ENCODE results near the gene XRCC3.

Gene XRCC3

GRCh38 chr14:103708750-103709187 lies 6.5 kb downstream of the XRCC3 start:
- no peaks in the 10 kb centered on the region for H3K9me3 ChIP-seq (ENCODE audit: insufficient read depth, low read depth, low read length)

GRCh38 chr14:103707329-103708263 lies 7.7 kb downstream of the XRCC3 start:
- Histone ChIP-seq H3K9me3 (ENCODE audit: insufficient read depth, low read depth, low read length) (no peaks in the 10 kb centered on the region), H3K4me2 (ENCODE audit: low read length) (no peak overlapping the region), H2BK120ac (ENCODE audit: insufficient read depth, low read length, poor library complexity) (no peak overlapping the region), H3K23ac (ENCODE audit: low read length) (no peak overlapping the region), H3K27ac (ENCODE audit: low read depth, low read length) (no peak overlapping the region), H3K18ac (ENCODE audit: low read length) (no peak overlapping the region), H3K79me1 (ENCODE audit: low read length) (no peaks in the 10 kb centered on the region), H4K12ac (ENCODE audit: low read depth, low read length) (peak overlapping the region; percentile 3), H3K27me3 (ENCODE audit: insufficient read depth, low read length) (no peaks in the 10 kb centered on the region), H2AK5ac (ENCODE audit: low read length) (no peak overlapping the region), H4K91ac (ENCODE audit: low read depth, low read length) (no peak overlapping the region), H3K4me3 (ENCODE audit: low read depth, low read length) (no peak overlapping the region), H3K4me1 (ENCODE audit: control insufficient read depth in 1 of 2, insufficient read depth in 2 of 2, low read length in 2 of 2) (peaks cover 0 to 5% of the 10 kb centered on the region in 2 experiments), H3K79me2 (ENCODE audit: control insufficient read depth, insufficient read depth, low read length, poor library complexity) (no peaks in the 10 kb centered on the region), H3K4ac (ENCODE audit: low read depth, low read length) (no peak overlapping the region), H3K9ac (ENCODE audit: low read length) (no peak overlapping the region), H3K14ac (ENCODE audit: low read length) (no peak overlapping the region), H4K8ac (ENCODE audit: low read depth, low read length) (no peak overlapping the region), H3K36me3 (ENCODE audit: control insufficient read depth in 1 of 2, insufficient read depth in 2 of 2, low read length in 2 of 2) (peaks cover 70 to 74% of the 10 kb centered on the region in 2 experiments), H2AFZ (ENCODE audit: insufficient read depth, low read length, poor library complexity) (no peak overlapping the region), H2BK5ac (ENCODE audit: low read depth, low read length, poor library complexity) (no peak overlapping the region), H2BK12ac (ENCODE audit: low read length) (no peak overlapping the region)
- no CpG with 5 or more reads among the region's 29 CpGs for WGBS (ENCODE audit: extremely low coverage, insufficient coverage, insufficient read length)
- DNase-seq = peak; percentile 98 to 99

More at GRCh38 chr14:103708750-103709187, 6.5 kb downstream of the XRCC3 start:
- Histone ChIP-seq H2BK120ac (ENCODE audit: insufficient read depth, low read length, poor library complexity) (no peak overlapping the region), H3K27me3 (ENCODE audit: insufficient read depth, low read length) (no peaks in the 10 kb centered on the region), H3K4ac (ENCODE audit: low read depth, low read length) (no peak overlapping the region), H4K91ac (ENCODE audit: low read depth, low read length) (no peak overlapping the region), H3K14ac (ENCODE audit: low read length) (no peak overlapping the region), H2BK5ac (ENCODE audit: low read depth, low read length, poor library complexity) (no peak overlapping the region), H3K79me2 (ENCODE audit: control insufficient read depth, insufficient read depth, low read length, poor library complexity) (no peaks in the 10 kb centered on the region), H3K9ac (ENCODE audit: low read length) (no peak overlapping the region), H3K4me3 (ENCODE audit: low read depth, low read length) (no peak overlapping the region), H3K36me3 (ENCODE audit: control insufficient read depth in 1 of 2, insufficient read depth in 2 of 2, low read length in 2 of 2) (peaks cover 58 to 64% of the 10 kb centered on the region in 2 experiments), H4K8ac (ENCODE audit: low read depth, low read length) (no peak overlapping the region), H2AK5ac (ENCODE audit: low read length) (no peak overlapping the region), H3K4me2 (ENCODE audit: low read length) (no peak overlapping the region), H3K23ac (ENCODE audit: low read length) (no peak overlapping the region), H2AFZ (ENCODE audit: insufficient read depth, low read length, poor library complexity) (no peak overlapping the region), H2BK12ac (ENCODE audit: low read length) (no peak overlapping the region), H3K18ac (ENCODE audit: low read length) (no peak overlapping the region), H4K12ac (ENCODE audit: low read depth, low read length) (no peak overlapping the region), H3K79me1 (ENCODE audit: low read length) (no peaks in the 10 kb centered on the region), H3K27ac (ENCODE audit: low read depth, low read length) (no peak overlapping the region), H3K4me1 (ENCODE audit: control insufficient read depth in 1 of 2, insufficient read depth in 2 of 2, low read length in 2 of 2) (peaks cover 4 to 12% of the 10 kb centered on the region in 2 experiments)
- DNase-seq = no peak
- WGBS (ENCODE audit: extremely low coverage, insufficient coverage, insufficient read length) = no CpG with 5 or more reads among the region's 18 CpGs

GRCh38 chr14:103706551-103707328 lies 8.5 kb downstream of the XRCC3 start:
- no peak overlapping the region for H3K27ac ChIP-seq (ENCODE audit: low read depth, low read length)
- H2AK5ac ChIP-seq (ENCODE audit: low read length) = no peak overlapping the region
- H3K18ac ChIP-seq (ENCODE audit: low read length) = no peak overlapping the region
- no peaks in the 10 kb centered on the region for H3K79me1 ChIP-seq (ENCODE audit: low read length)
- H2BK5ac ChIP-seq (ENCODE audit: low read depth, low read length, poor library complexity) = no peak overlapping the region
- no peak overlapping the region for H4K8ac ChIP-seq (ENCODE audit: low read depth, low read length)
- no peaks in the 10 kb centered on the region for H3K27me3 ChIP-seq (ENCODE audit: insufficient read depth, low read length)
- H3K14ac ChIP-seq (ENCODE audit: low read length) = no peak overlapping the region
- H3K4me3 ChIP-seq (ENCODE audit: low read depth, low read length) = no peak overlapping the region
- DNase-seq = peak; percentile 96 to 97
- peaks cover 78 to 79% of the 10 kb centered on the region in 2 experiments for H3K36me3 ChIP-seq (ENCODE audit: control insufficient read depth in 1 of 2, insufficient read depth in 2 of 2, low read length in 2 of 2)
- no peak overlapping the region for H3K4ac ChIP-seq (ENCODE audit: low read depth, low read length)
- no peaks in the 10 kb centered on the region for H3K4me1 ChIP-seq (ENCODE audit: control insufficient read depth in 1 of 2, insufficient read depth in 2 of 2, low read length in 2 of 2)
- no peak overlapping the region for H4K91ac ChIP-seq (ENCODE audit: low read depth, low read length)
- no peak overlapping the region for H2BK120ac ChIP-seq (ENCODE audit: insufficient read depth, low read length, poor library complexity)
- no peaks in the 10 kb centered on the region for H3K9me3 ChIP-seq (ENCODE audit: insufficient read depth, low read depth, low read length)
- no peak overlapping the region for H3K9ac ChIP-seq (ENCODE audit: low read length)
- WGBS (ENCODE audit: extremely low coverage, insufficient coverage, insufficient read length) = no CpG with 5 or more reads among the region's 41 CpGs
- H3K23ac ChIP-seq (ENCODE audit: low read length) = no peak overlapping the region
- H2BK12ac ChIP-seq (ENCODE audit: low read length) = no peak overlapping the region
- no peak overlapping the region for H4K12ac ChIP-seq (ENCODE audit: low read depth, low read length)
- H3K4me2 ChIP-seq (ENCODE audit: low read length) = no peak overlapping the region
- no peaks in the 10 kb centered on the region for H3K79me2 ChIP-seq (ENCODE audit: control insufficient read depth, insufficient read depth, low read length, poor library complexity)
- H2AFZ ChIP-seq (ENCODE audit: insufficient read depth, low read length, poor library complexity) = no peak overlapping the region

GRCh38 chr14:103705504-103706284 lies 9.6 kb downstream of the XRCC3 start:
- no peak overlapping the region for H3K4me3 ChIP-seq (ENCODE audit: low read depth, low read length)
- H3K23ac ChIP-seq (ENCODE audit: low read length) = no peak overlapping the region
- no peaks in the 10 kb centered on the region for H3K79me2 ChIP-seq (ENCODE audit: control insufficient read depth, insufficient read depth, low read length, poor library complexity)
- no peak overlapping the region for H2BK5ac ChIP-seq (ENCODE audit: low read depth, low read length, poor library complexity)
- peaks cover 81 to 85% of the 10 kb centered on the region in 2 experiments for H3K36me3 ChIP-seq (ENCODE audit: control insufficient read depth in 1 of 2, insufficient read depth in 2 of 2, low read length in 2 of 2)
- no peak overlapping the region for H2AK5ac ChIP-seq (ENCODE audit: low read length)
- H3K9me3 ChIP-seq (ENCODE audit: insufficient read depth, low read depth, low read length) = no peaks in the 10 kb centered on the region
- no peak overlapping the region for H3K27ac ChIP-seq (ENCODE audit: low read depth, low read length)
- no peak overlapping the region for H2BK12ac ChIP-seq (ENCODE audit: low read length)
- no peak overlapping the region for H4K91ac ChIP-seq (ENCODE audit: low read depth, low read length)
- H3K14ac ChIP-seq (ENCODE audit: low read length) = no peak overlapping the region
- H3K9ac ChIP-seq (ENCODE audit: low read length) = no peak overlapping the region
- no peak overlapping the region for H3K18ac ChIP-seq (ENCODE audit: low read length)
- no peak overlapping the region for H4K12ac ChIP-seq (ENCODE audit: low read depth, low read length)
- no peak overlapping the region for H3K4me2 ChIP-seq (ENCODE audit: low read length)
- no CpG with 5 or more reads among the region's 28 CpGs for WGBS (ENCODE audit: extremely low coverage, insufficient coverage, insufficient read length)
- no peak overlapping the region for H3K4ac ChIP-seq (ENCODE audit: low read depth, low read length)
- H2AFZ ChIP-seq (ENCODE audit: insufficient read depth, low read length, poor library complexity) = no peak overlapping the region
- no peaks in the 10 kb centered on the region for H3K79me1 ChIP-seq (ENCODE audit: low read length)
- H2BK120ac ChIP-seq (ENCODE audit: insufficient read depth, low read length, poor library complexity) = no peak overlapping the region
- no peak overlapping the region for H4K8ac ChIP-seq (ENCODE audit: low read depth, low read length)
- H3K27me3 ChIP-seq (ENCODE audit: insufficient read depth, low read length) = no peaks in the 10 kb centered on the region
- H3K4me1 ChIP-seq (ENCODE audit: control insufficient read depth in 1 of 2, insufficient read depth in 2 of 2, low read length in 2 of 2) = no peaks in the 10 kb centered on the region
- DNase-seq = peak in 1 of 2 donors; percentile 19
